Left lung (tissue), 10 donors: ENCODE measurements around the gene TEX38. TPM values are rescaled to one million over a fixed set of nuclear protein-coding genes. Genes with fewer than 3 reads are reported as not detected.
"Not testable (repeated sequence)": the region's sequence is repeated elsewhere in the genome, so short reads cannot be mapped to it uniquely, and the experiment has no call there.

Experiments
- ATAC-seq: fragments of 200-7000 bp; cut with Tn5 transposase; one replicate; pipeline ENCODE4 v1.9.1; 2020; ENCODE audit warnings: moderate library complexity
- DNase-seq, 4 donors: peaks; one replicate each; pipeline ENCODE4 v3.0.0-alpha.2; 2013 to 2020
- H3K27ac ChIP-seq, 2 donors: fragments of 200-600 bp; sonication (generic) in 1 of 2; one replicate each; pipeline versions ENCODE4 v1.5.0 to v1.8.0; 2020 to 2021
- H3K27me3 ChIP-seq, 2 donors: fragments of 200-600 bp; sonication (generic) in 1 of 2; one replicate each; pipeline versions ENCODE4 v1.5.0 to v1.8.0; 2020 to 2021
- H3K36me3 ChIP-seq, 2 donors: fragments of 200-600 bp; sonication (generic) in 1 of 2; one replicate each; pipeline versions ENCODE4 v1.5.0 to v1.8.0; 2020 to 2021
- H3K4me1 ChIP-seq, 2 donors: fragments of 200-600 bp; one replicate each; pipeline ENCODE4 v1.8.0; 2021
- H3K4me3 ChIP-seq, 2 donors: fragments of 200-600 bp; sonication (generic) in 1 of 2; one replicate each; pipeline versions ENCODE4 v1.5.0 to v1.8.0; 2020 to 2021; ENCODE audit warnings: mild to moderate bottlenecking in 1 of 2
- H3K9me3 ChIP-seq, 2 donors: fragments of 200-600 bp; sonication (generic) in 1 of 2; one replicate each; pipeline versions ENCODE4 v1.5.0 to v1.8.0; 2020 to 2021
- intact Hi-C, 2 donors: fragments of 100-400 bp; cut with DNase I; formaldehyde crosslinking; loops; one replicate each; pipeline versions ENCODE4 v1.11.2 to v1.14.2; 2022
- polyA plus RNA-seq, 6 donors: library from polyadenylated mRNA; unstranded; fragments of 120-200 nt; gene quantifications; one replicate each; pipeline ENCODE4 v1.2.1, GENCODE V29; 2013; ENCODE audit not compliant: insufficient read length in 6 of 6
- total RNA-seq, 2 donors: library from RNA; stranded (reverse); fragmentation: NEBNext Ultra II Directional; extraction: Animal tissue kit (Norgen Biotek cat#: 25700); gene quantifications; one replicate each; pipeline ENCODE4 v1.2.1, GENCODE V29; 2021
- TF ChIP-seq, protein P1 (sequence below), 2 donors: fragments of 200-600 bp; sonication (generic) in 1 of 2; IDR thresholded peaks; one replicate each; pipeline versions ENCODE4 v1.5.0 to v1.8.0; 2021; ENCODE audit warnings: antibody characterized with exemption in 2 of 2
- donor health status: DM: no; HTN: yes; CAD: no.
- donor health status: DM: no; HTN: no; CAD: no.

The TEX38 gene
- total and polyA plus RNA-seq, 8 donors, result 0.31 to 0.64 (median 0.49) TPM; not detected in 2

DNA sequence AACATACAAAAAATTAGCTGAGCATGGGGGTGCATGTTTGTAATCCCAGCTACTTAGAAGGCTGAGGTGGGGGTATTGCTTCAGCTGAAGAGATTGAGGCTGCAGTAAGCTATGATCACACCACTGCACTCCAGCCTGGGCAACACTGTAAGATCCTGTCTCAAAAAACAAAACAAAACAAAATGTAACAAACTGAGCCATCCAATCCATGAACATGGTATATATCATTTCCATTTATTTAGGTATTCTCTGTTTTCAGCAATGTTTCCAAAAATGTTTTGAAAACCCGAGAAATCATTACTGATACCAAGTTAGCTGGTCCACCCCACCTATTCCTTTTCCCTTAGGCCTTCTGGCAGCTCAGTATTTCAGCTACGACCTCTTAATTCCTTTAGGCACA, 21.9 kb upstream of the TEX38 start:
- ATAC-seq (no peak), DNase-seq (no peak)
- TF ChIP-seq, protein P1, sequence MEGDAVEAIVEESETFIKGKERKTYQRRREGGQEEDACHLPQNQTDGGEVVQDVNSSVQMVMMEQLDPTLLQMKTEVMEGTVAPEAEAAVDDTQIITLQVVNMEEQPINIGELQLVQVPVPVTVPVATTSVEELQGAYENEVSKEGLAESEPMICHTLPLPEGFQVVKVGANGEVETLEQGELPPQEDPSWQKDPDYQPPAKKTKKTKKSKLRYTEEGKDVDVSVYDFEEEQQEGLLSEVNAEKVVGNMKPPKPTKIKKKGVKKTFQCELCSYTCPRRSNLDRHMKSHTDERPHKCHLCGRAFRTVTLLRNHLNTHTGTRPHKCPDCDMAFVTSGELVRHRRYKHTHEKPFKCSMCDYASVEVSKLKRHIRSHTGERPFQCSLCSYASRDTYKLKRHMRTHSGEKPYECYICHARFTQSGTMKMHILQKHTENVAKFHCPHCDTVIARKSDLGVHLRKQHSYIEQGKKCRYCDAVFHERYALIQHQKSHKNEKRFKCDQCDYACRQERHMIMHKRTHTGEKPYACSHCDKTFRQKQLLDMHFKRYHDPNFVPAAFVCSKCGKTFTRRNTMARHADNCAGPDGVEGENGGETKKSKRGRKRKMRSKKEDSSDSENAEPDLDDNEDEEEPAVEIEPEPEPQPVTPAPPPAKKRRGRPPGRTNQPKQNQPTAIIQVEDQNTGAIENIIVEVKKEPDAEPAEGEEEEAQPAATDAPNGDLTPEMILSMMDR (IDR thresholded peaks at IDR 0.05), result no peak
- Histone ChIP-seq H3K4me1 (no peaks in the 10 kb centered on the region), H3K4me3 (no peak overlapping the region), H3K27me3 (no peaks in the 10 kb centered on the region), H3K36me3 (peaks cover 0 to 66% of the 10 kb centered on the region in 2 donors), H3K9me3 (peaks cover 0 to 2% of the 10 kb centered on the region in 2 donors), H3K27ac (no peak overlapping the region)
- intact Hi-C loops, result no loop called here

DNA sequence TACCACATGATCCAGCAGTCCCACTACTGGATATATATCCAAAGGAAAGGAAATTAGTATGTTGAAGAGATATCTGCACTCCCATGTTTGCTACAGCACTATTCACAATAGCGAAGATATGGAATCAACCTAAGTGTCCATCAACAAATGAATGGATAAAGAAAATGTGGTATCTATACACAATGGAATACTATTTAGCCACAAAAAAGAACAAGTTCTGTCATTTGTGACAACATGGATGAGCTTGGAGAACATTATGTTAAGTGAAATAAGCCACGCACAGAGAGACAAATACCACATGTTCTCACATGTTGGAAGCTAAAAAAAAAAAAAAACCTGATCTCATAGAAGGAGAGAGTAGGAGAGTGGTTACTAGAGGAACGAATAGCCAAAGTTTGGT, 21.2 kb upstream of the TEX38 start:
- Histone ChIP-seq H3K27ac (no peak overlapping the region), H3K4me3 (no peak overlapping the region), H3K4me1 (no peaks in the 10 kb centered on the region), H3K27me3 (no peaks in the 10 kb centered on the region), H3K9me3 (peaks cover 0 to 2% of the 10 kb centered on the region in 2 donors), H3K36me3 (peaks cover 0 to 67% of the 10 kb centered on the region in 2 donors)
- intact Hi-C loops, result no loop called here
- TF ChIP-seq, protein P1 (IDR thresholded peaks at IDR 0.05), result no peak
- no peak for ATAC-seq
- no peak for DNase-seq

DNA sequence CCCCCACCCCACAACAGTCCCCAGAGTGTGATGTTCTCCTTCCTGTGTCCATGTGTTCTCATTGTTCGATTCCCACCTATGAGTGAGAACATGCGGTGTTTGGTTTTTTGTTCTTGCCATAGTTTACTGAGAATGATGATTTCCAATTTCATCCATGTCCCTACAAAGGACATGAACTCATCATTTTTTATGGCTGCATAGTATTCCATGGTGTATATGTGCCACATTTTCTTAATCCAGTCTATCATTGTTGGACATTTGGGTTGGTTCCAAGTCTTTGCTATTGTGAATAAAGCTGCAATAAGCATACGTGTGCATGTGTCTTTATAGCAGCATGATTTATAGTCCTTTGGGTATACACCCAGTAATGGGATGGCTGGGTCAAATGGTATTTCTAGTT, 20.5 kb upstream of the TEX38 start:
- ATAC-seq, result not testable (repeated sequence)

GRCh38 chr1:46652321-46653100, 19.1 kb upstream of the TEX38 start:
- peaks cover 0 to 2% of the 10 kb centered on the region in 2 donors for H3K9me3 ChIP-seq
- H3K27ac ChIP-seq, result no peak overlapping the region
- no peaks in the 10 kb centered on the region for H3K27me3 ChIP-seq
- TF ChIP-seq, protein P1 (IDR thresholded peaks at IDR 0.05), result no peak
- no peak for DNase-seq
- no peak for ATAC-seq
- no peaks in the 10 kb centered on the region for H3K4me1 ChIP-seq
- H3K4me3 ChIP-seq, result no peak overlapping the region
- intact Hi-C loops, result no loop called here
- H3K36me3 ChIP-seq, result peaks cover 0 to 79% of the 10 kb centered on the region in 2 donors

More for the DNA sequence above, 20.5 kb upstream of the TEX38 start:
- intact Hi-C loops, H3K9me3 ChIP-seq, DNase-seq, H3K27me3 ChIP-seq, H3K4me1 ChIP-seq, H3K4me3 ChIP-seq, H3K27ac ChIP-seq: not testable (repeated sequence)
- peaks cover 0 to 74% of the 10 kb centered on the region in 2 donors for H3K36me3 ChIP-seq

DNA sequence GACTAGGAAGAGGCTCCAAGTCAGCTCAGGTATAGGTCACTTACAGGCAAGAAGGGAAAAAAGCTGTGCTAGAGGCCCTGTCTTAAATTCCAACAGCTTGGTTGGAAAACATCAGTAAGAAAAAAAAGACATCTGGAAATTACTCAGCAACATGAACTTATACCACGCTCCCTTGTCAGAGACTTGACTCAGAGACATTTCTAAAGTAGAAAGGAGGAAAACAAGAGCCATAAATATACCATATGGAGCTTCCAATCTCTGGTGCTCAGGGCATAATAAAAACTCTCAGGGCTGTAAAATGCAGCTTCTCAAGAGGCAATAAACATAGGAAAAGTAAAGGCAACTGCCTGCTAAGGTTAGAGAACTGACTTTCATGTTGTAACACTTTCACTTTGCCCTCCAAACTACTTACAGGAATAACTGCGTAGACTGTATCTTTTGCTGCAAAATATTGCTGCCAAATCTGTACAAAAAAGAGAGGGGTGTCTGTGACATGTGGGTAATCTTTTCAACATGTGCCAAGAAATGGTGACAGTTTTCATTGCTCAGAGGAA, 18.2 kb upstream of the TEX38 start:
- no peak for ATAC-seq
- Histone ChIP-seq H3K9me3 (peaks cover 0 to 2% of the 10 kb centered on the region in 2 donors), H3K36me3 (peaks cover 0 to 81% of the 10 kb centered on the region in 2 donors), H3K4me3 (no peak overlapping the region), H3K4me1 (no peaks in the 10 kb centered on the region), H3K27me3 (no peaks in the 10 kb centered on the region), H3K27ac (no peak overlapping the region)
- no peak for DNase-seq
- intact Hi-C loops, result no loop called here
- TF ChIP-seq, protein P1 (IDR thresholded peaks at IDR 0.05), result no peak
